Breast epithelium (tissue), 3 donors: ENCODE measurements around the gene LZTFL1.

Experiments
- CTCF ChIP-seq, 3 donors: fragments of 450-650 bp; IDR thresholded peaks; one replicate each; pipeline ENCODE4 v1.5.1; 2016 to 2017; ENCODE audit warnings: antibody characterized with exemption in 3 of 3, mild to moderate bottlenecking in 3 of 3, moderate library complexity in 3 of 3
- POLR2A ChIP-seq: fragments of 450-650 bp; IDR thresholded peaks from one replicate; pipeline ENCODE4 v1.6.1; 2016; ENCODE audit warnings: antibody characterized with exemption, mild to moderate bottlenecking, moderate library complexity
- POLR2AphosphoS5 ChIP-seq, 3 donors: sonication (generic); formaldehyde crosslinking; IDR thresholded peaks; one replicate each; pipeline ENCODE4 v1.6.1; 2017; ENCODE audit warnings: antibody characterized with exemption in 3 of 3

GRCh38 chr3:45864760-45865519 is 23.0 kb upstream of the LZTFL1 start:
- TF ChIP-seq CTCF (IDR thresholded peaks at IDR 0.05) (no peak), POLR2AphosphoS5 (IDR thresholded peaks at IDR 0.05) (no peak), POLR2A (no peak)
